ENCODE measurements around the gene AKAP6. TPM values are rescaled to one million over a fixed set of nuclear protein-coding genes. Genes with fewer than 3 reads are reported as not detected.

AKAP6 gene
- total and polyA plus RNA-seq, 2 of the 8 experiments (the other 6 are each of a cell fraction or from before 2014, with no cell fraction given) = 0.09 to 0.89 TPM

DNA sequence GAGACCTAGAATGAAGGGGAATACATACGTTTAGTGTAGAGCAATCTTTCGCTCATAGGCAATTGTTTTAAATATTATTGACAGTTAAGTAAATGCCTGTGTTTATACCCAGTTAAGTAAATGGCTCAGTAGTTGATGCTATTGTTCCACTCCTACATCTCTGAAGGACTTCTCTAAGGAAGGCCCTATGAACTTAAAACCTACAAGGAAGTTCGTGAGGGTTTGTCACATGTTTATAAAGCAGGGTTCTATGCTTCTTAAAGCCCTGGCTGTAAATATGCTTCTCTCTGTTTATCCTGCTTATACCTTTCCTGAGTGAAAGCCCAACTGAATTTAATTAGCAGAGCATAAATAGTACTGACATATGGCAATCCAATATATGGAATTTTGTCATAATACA is 327.5 kb downstream of the AKAP6 start (continued):
- TF ChIP-seq CBX8 (IDR thresholded peaks at IDR 0.05; ENCODE audit: borderline replicate concordance, low read depth, low read length) (no peak), ZNF274 (IDR thresholded peaks at IDR 0.05; ENCODE audit: borderline replicate concordance, extremely low read depth, low read length) (no peak), CHD1 (IDR thresholded peaks at IDR 0.05; ENCODE audit: low read depth, low read length) (no peak)
